PC-3 (cell line): ENCODE measurements around the gene MSMP. TPM values are rescaled to one million over a fixed set of nuclear protein-coding genes. Genes with fewer than 3 reads are reported as not detected.

Experiments used
- ATAC-seq: fragments of 200-7000 bp; cut with Tn5 transposase; 2 replicates; pipeline ENCODE4 v1.9.1; 2020; ENCODE audit warnings: mild to moderate bottlenecking, moderate library complexity
- BruUV-seq: library from RNA; stranded (reverse); fragments of 400-500 nt; replicated peaks from 2 replicates; lab custom pipeline; 2021; lab: Mats Ljungman, UMichigan
- CTCF ChIA-PET: fragments of 300-600 bp; sonication (Branson Sonifier 250); formaldehyde crosslinking; loops from one replicate; lab custom pipeline; 2022; ENCODE audit warnings: antibody characterized with exemption; lab: Charles Lee
- POLR2A ChIA-PET: fragments of 300-600 bp; sonication (Branson Sonifier 250); formaldehyde crosslinking; loops from one replicate; lab custom pipeline; 2022; ENCODE audit warnings: antibody characterized with exemption; ENCODE audit not compliant: unreplicated experiment; lab: Charles Lee
- DNase-seq: peaks from one replicate; pipeline ENCODE4 v3.0.0-alpha.2; 2015
- H2AFZ ChIP-seq: fragments of 300-600 bp; sonication (generic); 2 replicates; pipeline ENCODE4 v1.6.0; 2016; ENCODE audit warnings: antibody characterized with exemption, low read length
- H3F3A ChIP-seq: fragments of 300-600 bp; sonication (generic); one replicate; pipeline ENCODE4 v1.6.0; 2017; ENCODE audit warnings: antibody characterized with exemption, low read length, control low read depth, mild to moderate bottlenecking; ENCODE audit not compliant: unreplicated experiment
- H3K27ac ChIP-seq: fragments of 300-600 bp; sonication (generic); 2 replicates; pipeline ENCODE4 v1.5.1; 2016; ENCODE audit warnings: mild to moderate bottlenecking, low read length
- H3K27me3 ChIP-seq: fragments of 300-600 bp; sonication (generic); 2 replicates; pipeline ENCODE4 v1.6.1; 2016; ENCODE audit warnings: low read length, mixed read lengths
- H3K36me3 ChIP-seq: fragments of 300-600 bp; sonication (generic); 2 replicates; pipeline ENCODE4 v1.6.1; 2016; ENCODE audit warnings: low read depth, mixed run types, low read length, mixed read lengths
- H3K4me1 ChIP-seq: fragments of 300-600 bp; sonication (generic); 2 replicates; pipeline ENCODE4 v1.5.1; 2016; ENCODE audit warnings: low read length; ENCODE audit not compliant: insufficient read depth
- H3K4me2 ChIP-seq: fragments of 300-600 bp; sonication (generic); 2 replicates; pipeline ENCODE4 v1.6.0; 2016; ENCODE audit warnings: low read length
- H3K4me3 ChIP-seq: fragments of 300-600 bp; sonication (generic); 2 replicates; pipeline ENCODE4 v1.5.1; 2016; ENCODE audit warnings: mild to moderate bottlenecking, low read length, mixed read lengths
- H3K79me2 ChIP-seq: fragments of 300-600 bp; sonication (generic); 2 replicates; pipeline ENCODE4 v1.6.1; 2017; ENCODE audit warnings: low read length, mixed read lengths
- H3K9ac ChIP-seq: fragments of 300-600 bp; sonication (generic); 2 replicates; pipeline ENCODE4 v1.6.0; 2016; ENCODE audit warnings: mild to moderate bottlenecking, low read length
- H3K9me2 ChIP-seq: fragments of 300-600 bp; sonication (generic); replicated peaks from 2 replicates; pipeline ENCODE4 v1.6.1; 2016; ENCODE audit warnings: mixed run types, low read length, mixed read lengths
- H3K9me3 ChIP-seq: fragments of 300-600 bp; sonication (generic); 2 replicates; pipeline ENCODE4 v1.6.1; 2016; ENCODE audit warnings: low read length, mixed read lengths
- H4K20me1 ChIP-seq: fragments of 300-600 bp; sonication (generic); 2 replicates; pipeline ENCODE4 v1.6.1; 2016; ENCODE audit warnings: low read length, mixed read lengths
- EZH2 ChIP-seq: fragments of 300-600 bp; sonication (generic); IDR thresholded peaks from one replicate; pipeline ENCODE4 v1.6.1; 2017; ENCODE audit warnings: antibody characterized with exemption, mild to moderate bottlenecking, low read length; ENCODE audit not compliant: unreplicated experiment
- EZH2phosphoT487 ChIP-seq: fragments of 300-600 bp; sonication (generic); IDR thresholded peaks from 2 replicates; pipeline ENCODE4 v1.6.1; 2018; ENCODE audit warnings: mild to moderate bottlenecking, antibody characterized with exemption, low read length, borderline replicate concordance
- intact Hi-C: fragments of 100-400 bp; cut with micrococcal nuclease; formaldehyde crosslinking; loops from 2 replicates; pipeline ENCODE4 v1.9.0; 2023
- total RNA-seq: library from RNA; depleted of rRNA; stranded (reverse); fragments of >200 nt; gene quantifications from 2 replicates; pipeline ENCODE4 v1.2.3, GENCODE V29; 2014
- TF ChIP-seq, protein P1 (sequence below): fragments of 300-600 bp; sonication (generic); conservative IDR thresholded peaks from 2 replicates; pipeline ENCODE4 v1.5.1; 2017; ENCODE audit warnings: antibody characterized with exemption, low read depth, mild to moderate bottlenecking, low read length

The MSMP gene
- total RNA-seq, 1 experiment from 2014 or later, result 149 TPM

DNA sequence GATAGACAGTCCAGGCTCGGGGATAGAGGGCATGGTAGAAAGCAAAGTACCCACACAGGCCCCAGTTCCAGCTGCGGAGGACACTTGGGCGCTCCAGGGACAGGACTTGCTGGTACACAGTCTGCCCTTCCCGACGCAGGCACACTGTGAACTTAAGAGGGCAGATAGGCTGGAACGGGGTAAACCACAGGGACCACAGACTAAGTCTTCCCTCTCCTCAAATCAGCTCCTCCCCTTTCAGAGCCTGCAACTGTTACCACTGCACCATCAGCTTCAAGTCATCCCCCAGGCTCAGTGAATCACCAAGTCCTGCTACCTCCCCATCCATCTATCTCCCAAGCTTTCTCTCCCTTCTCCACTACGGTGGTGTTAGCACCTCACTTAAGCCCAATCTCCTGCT, 12.3 kb downstream of the MSMP start:
- ATAC-seq (no peak), DNase-seq (no peak)
- peaks cover 55% of the 10 kb centered on the region for H3K36me3 ChIP-seq
- H4K20me1 ChIP-seq, result peaks cover 15% of the 10 kb centered on the region
- no peak overlapping the region for H3K4me3 ChIP-seq
- no peak overlapping the region for H3K27ac ChIP-seq
- H3K27me3 ChIP-seq, result no peaks in the 10 kb centered on the region
- BruUV-seq, result no TSS peak
- no peaks in the 10 kb centered on the region for H3K9me2 ChIP-seq
- H3K9ac ChIP-seq, result no peak overlapping the region
- no peak overlapping the region for H2AFZ ChIP-seq
- peaks cover 6% of the 10 kb centered on the region for H3K4me1 ChIP-seq
- ChIA-PET CTCF (no interaction called here), POLR2A (interaction anchor here (0.5 kb wide), 1 partner anchor 51 kb away, joined by 3 read pairs; no protein-coding TSS in a partner anchor)
- no peaks in the 10 kb centered on the region for H3K9me3 ChIP-seq
- peaks cover 35% of the 10 kb centered on the region for H3K79me2 ChIP-seq
- no peak overlapping the region for H3K4me2 ChIP-seq
- no peaks in the 10 kb centered on the region for H3F3A ChIP-seq
- TF ChIP-seq EZH2, result no peak
- TF ChIP-seq, protein P1, sequence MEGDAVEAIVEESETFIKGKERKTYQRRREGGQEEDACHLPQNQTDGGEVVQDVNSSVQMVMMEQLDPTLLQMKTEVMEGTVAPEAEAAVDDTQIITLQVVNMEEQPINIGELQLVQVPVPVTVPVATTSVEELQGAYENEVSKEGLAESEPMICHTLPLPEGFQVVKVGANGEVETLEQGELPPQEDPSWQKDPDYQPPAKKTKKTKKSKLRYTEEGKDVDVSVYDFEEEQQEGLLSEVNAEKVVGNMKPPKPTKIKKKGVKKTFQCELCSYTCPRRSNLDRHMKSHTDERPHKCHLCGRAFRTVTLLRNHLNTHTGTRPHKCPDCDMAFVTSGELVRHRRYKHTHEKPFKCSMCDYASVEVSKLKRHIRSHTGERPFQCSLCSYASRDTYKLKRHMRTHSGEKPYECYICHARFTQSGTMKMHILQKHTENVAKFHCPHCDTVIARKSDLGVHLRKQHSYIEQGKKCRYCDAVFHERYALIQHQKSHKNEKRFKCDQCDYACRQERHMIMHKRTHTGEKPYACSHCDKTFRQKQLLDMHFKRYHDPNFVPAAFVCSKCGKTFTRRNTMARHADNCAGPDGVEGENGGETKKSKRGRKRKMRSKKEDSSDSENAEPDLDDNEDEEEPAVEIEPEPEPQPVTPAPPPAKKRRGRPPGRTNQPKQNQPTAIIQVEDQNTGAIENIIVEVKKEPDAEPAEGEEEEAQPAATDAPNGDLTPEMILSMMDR, result no peak
- no peak for TF ChIP-seq EZH2phosphoT487
- intact Hi-C loops, result no loop called here

- Histone ChIP-seq H3K9ac (no peak overlapping the region), H3K9me2 (no peaks in the 10 kb centered on the region), H3F3A (no peaks in the 10 kb centered on the region), H4K20me1 (0 out of 2 replicates have a peak, but pooled peaks cover 7% of the 10 kb centered on the region), H3K4me1 (no peaks in the 10 kb centered on the region), H3K27me3 (no peaks in the 10 kb centered on the region), H3K36me3 (peaks cover 62% of the 10 kb centered on the region), H3K9me3 (no peaks in the 10 kb centered on the region), H3K4me3 (no peak overlapping the region), H2AFZ (no peak overlapping the region), H3K79me2 (peaks cover 20% of the 10 kb centered on the region), H3K4me2 (no peak overlapping the region), H3K27ac (no peak overlapping the region)
- no peak for DNase-seq
- ChIA-PET CTCF (no interaction called here), POLR2A (interaction anchor here (0.6 to 0.7 kb wide), 2 partner anchors 13 to 16 kb away, joined by 3 to 4 read pairs; no protein-coding TSS in a partner anchor)
- intact Hi-C loops, result no loop called here
- ATAC-seq, result no peak
- TF ChIP-seq, protein P1, result no peak
- TF ChIP-seq EZH2 (no peak), EZH2phosphoT487 (no peak)
- no TSS peak for BruUV-seq
These were observed 13.8 kb downstream of the MSMP start for GRCh38 chr9:35740243-35740642.

DNA sequence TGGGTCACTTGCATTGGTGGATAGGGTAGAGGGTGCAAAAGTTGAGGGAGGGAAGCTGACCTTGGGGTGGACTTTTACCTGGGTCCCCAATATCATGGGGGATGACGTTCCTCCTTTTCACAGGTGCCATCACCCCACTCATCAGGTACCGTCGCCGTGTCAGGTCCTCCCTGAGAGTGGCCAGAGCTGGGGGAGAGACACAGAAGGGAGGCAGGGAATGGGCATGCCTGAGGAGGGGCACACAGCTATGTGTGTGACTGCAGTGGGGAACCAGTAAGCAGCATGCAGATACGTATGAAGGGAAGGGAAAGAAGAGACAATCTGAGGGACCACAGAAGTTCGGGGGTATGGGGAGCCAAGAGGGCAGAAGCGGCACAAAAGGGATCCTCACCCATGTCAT, 15.2 kb downstream of the MSMP start:
- peaks cover 15% of the 10 kb centered on the region for H3K79me2 ChIP-seq
- H3K27me3 ChIP-seq, result no peaks in the 10 kb centered on the region
- H3F3A ChIP-seq, result no peaks in the 10 kb centered on the region
- H3K4me1 ChIP-seq, result peaks cover 6% of the 10 kb centered on the region
- intact Hi-C loops, result no loop called here
- no peak overlapping the region for H3K9ac ChIP-seq
- H2AFZ ChIP-seq, result no peak overlapping the region
- H3K27ac ChIP-seq, result no peak overlapping the region
- no TSS peak for BruUV-seq
- POLR2A ChIA-PET, result interaction anchor here (1.0 kb wide), 1 partner anchor 10 kb away, joined by 4 read pairs; the partner anchor contains the start of genes GBA2 and RGP1
- TF ChIP-seq EZH2, result no peak
- no peak overlapping the region for H3K4me3 ChIP-seq
- H3K9me3 ChIP-seq, result no peaks in the 10 kb centered on the region
- H4K20me1 ChIP-seq, result no peaks in the 10 kb centered on the region
- peaks cover 63% of the 10 kb centered on the region for H3K36me3 ChIP-seq
- ATAC-seq (no peak), DNase-seq (no peak)
- H3K9me2 ChIP-seq, result no peaks in the 10 kb centered on the region
- CTCF ChIA-PET, result no interaction called here
- H3K4me2 ChIP-seq, result no peak overlapping the region
